GM13976 (cell line): Measurements from ENCODE around the gene HDAC8.

Experiments
- DNase-seq: peaks from one replicate; pipeline ENCODE4 v3.0.0; 2012; ENCODE audit warnings: low spot score
- CTCF ChIP-seq: IDR thresholded peaks from 2 replicates; pipeline ENCODE4 v1.5.1; 2012; ENCODE audit warnings: borderline replicate concordance, mild to moderate bottlenecking; ENCODE audit not compliant: insufficient read depth; ENCODE audit errors: extremely low read depth, missing control alignments, control extremely low read depth
- in situ Hi-C: fragments of 300-500 bp; cut with MboI; formaldehyde crosslinking; loops from one replicate; pipeline ENCODE4 v1.12.0; 2022; ENCODE audit warnings: low sequenced_read_pairs, mixed read lengths, inconsistent platforms; ENCODE audit not compliant: unreplicated experiment

The HDAC8 gene

GRCh38 chrX:72282302-72282701, 290.3 kb downstream of the HDAC8 start:
- in situ Hi-C loops, result loop anchor here (25.0 kb wide), 1 partner anchor 255 kb away; no protein-coding TSS in a partner anchor
- TF ChIP-seq CTCF, result no peak
- DNase-seq, result no peak

DNA sequence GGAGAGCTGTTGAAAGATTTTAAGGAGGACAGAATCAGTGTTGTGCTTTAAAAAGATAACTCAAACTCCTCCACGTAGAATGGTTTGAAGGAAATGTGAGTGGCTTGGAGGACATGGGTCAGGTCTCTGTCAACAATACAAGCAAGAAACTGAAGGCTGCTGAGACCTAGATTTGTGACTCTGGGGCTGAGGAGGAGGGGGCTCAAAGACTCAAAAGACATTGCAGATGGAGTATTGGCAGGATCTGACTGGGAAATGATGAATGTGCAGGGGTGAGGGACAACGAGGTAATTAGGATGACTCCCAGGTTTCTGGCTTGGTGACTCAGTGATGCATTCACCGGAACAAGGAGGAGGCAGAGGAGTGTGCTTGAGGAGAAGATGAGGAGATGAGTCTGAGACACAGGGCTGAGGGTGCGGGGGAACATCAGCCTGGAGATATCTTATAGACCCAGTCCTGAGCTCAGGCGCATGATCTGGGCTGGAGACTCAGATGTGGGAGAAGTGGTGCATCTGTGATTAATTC, 292.3 kb downstream of the HDAC8 start:
- DNase-seq, result no peak
- no peak for TF ChIP-seq CTCF
- in situ Hi-C loops, result loop anchor here (25.0 kb wide), 1 partner anchor 257 kb away; no protein-coding TSS in a partner anchor
